ENCODE results near the gene FSTL5.
"Not testable (repeated sequence)": the region's sequence is repeated elsewhere in the genome, so short reads cannot be mapped to it uniquely, and the experiment has no call there.

The FSTL5 gene

DNA sequence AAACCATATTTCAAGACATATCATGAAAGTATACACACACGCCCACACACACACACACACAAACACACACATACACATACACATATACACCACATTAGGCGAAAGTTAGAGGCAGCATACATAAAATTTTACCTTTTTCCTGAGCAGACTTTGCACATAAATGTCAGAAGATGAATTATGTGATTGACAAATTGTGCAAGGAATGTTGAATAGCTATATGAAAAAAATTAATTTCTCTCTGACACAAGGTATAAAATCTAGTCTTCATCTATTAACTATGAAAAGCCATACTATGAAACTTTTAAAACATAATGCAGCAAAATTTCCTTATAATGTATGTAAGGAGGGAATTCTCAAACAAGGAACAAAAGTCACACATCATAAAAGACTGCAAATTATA, 24.4 kb downstream of the FSTL5 start:
- DNase-seq (ENCODE audit: low spot score in 2 of 2): no peak
- in situ Hi-C loops (cut with MboI; ENCODE audit: low sequenced_read_pairs): no loop called here
- no peaks in the 10 kb centered on the region for H3K9me3 ChIP-seq
- no peaks in the 10 kb centered on the region for H3K27me3 ChIP-seq (ENCODE audit: low read depth)
- H3K4me3 ChIP-seq: no peak overlapping the region
- H3K4me1 ChIP-seq: peaks cover 3% of the 10 kb centered on the region; the same call in 1 of the 2 replicates
- H3K36me3 ChIP-seq (replicated peaks): no peaks in the 10 kb centered on the region

- no peak for DNase-seq (ENCODE audit: low spot score in 2 of 2)
- no peak overlapping the region for H3K4me3 ChIP-seq
- no peaks in the 10 kb centered on the region for H3K36me3 ChIP-seq (replicated peaks)
- H3K4me1 ChIP-seq: no peaks in the 10 kb centered on the region
- H3K27me3 ChIP-seq (ENCODE audit: low read depth): no peaks in the 10 kb centered on the region
- H3K9me3 ChIP-seq: no peaks in the 10 kb centered on the region
- in situ Hi-C loops (cut with MboI; ENCODE audit: low sequenced_read_pairs): no loop called here
These were observed 32.5 kb downstream of the FSTL5 start for GRCh38 chr4:162131256-162131655.

- no peaks in the 10 kb centered on the region for H3K27me3 ChIP-seq (ENCODE audit: low read depth)
- DNase-seq (ENCODE audit: low spot score in 2 of 2): no peak
- no peaks in the 10 kb centered on the region for H3K9me3 ChIP-seq
- H3K4me3 ChIP-seq: no peak overlapping the region
- no peaks in the 10 kb centered on the region for H3K36me3 ChIP-seq (replicated peaks)
- no peaks in the 10 kb centered on the region for H3K4me1 ChIP-seq
- in situ Hi-C loops (cut with MboI; ENCODE audit: low sequenced_read_pairs): no loop called here
These were observed 37.1 kb downstream of the FSTL5 start for GRCh38 chr4:162126729-162127128.

DNA sequence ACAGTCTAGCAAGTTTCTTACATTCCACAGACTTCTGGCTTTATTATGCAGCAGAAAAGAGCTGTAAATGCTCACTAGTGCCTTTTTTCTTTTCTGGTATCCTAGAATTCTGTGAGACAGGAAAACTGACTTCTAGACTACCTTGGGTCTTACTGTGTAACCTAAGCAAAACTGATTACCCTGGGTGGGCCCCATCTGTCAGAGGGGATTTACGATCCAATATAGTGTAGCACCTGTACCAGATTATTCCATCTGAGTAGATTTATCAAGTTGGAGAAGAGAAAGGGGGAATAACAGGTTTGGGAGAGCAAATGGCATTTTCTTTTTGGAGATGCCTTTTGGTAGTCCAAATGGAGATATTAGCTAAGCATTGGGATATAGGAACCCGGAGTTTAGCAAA, 46.7 kb downstream of the FSTL5 start:
- in situ Hi-C loops (cut with MboI; ENCODE audit: low sequenced_read_pairs): no loop called here

GRCh38 chr4:162116095-162116779, 47.6 kb downstream of the FSTL5 start:
- no peak for DNase-seq (ENCODE audit: low spot score in 2 of 2)
- Histone ChIP-seq H3K4me3 (no peak overlapping the region), H3K9me3 (no peaks in the 10 kb centered on the region), H3K4me1 (no peaks in the 10 kb centered on the region), H3K36me3 (replicated peaks) (no peaks in the 10 kb centered on the region), H3K27me3 (ENCODE audit: low read depth) (no peaks in the 10 kb centered on the region)
- in situ Hi-C loops (cut with MboI; ENCODE audit: low sequenced_read_pairs): no loop called here

More for the DNA sequence above, 46.7 kb downstream of the FSTL5 start:
- Histone ChIP-seq H3K9me3 (no peaks in the 10 kb centered on the region), H3K27me3 (ENCODE audit: low read depth) (no peaks in the 10 kb centered on the region), H3K4me1 (no peaks in the 10 kb centered on the region), H3K36me3 (replicated peaks) (no peaks in the 10 kb centered on the region), H3K4me3 (no peak overlapping the region)
- DNase-seq (ENCODE audit: low spot score in 2 of 2): no peak

DNA sequence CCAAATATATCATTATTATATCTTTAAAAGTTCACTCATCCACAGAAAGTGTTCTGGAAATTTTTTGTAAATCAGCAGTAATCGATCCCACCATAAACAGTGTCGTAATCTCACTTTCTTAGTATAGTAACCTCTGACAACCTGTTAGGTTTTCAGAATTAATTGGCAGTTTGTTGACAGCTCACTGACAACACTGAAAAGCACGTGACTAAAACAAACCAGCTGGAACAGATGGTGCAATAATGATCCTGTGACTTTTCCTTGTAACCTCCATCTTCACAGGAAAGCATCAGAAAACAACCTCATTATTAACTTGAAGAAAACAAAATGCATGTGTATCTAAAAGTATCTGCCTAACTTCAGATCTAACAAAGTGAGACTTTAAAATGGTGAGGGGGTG, 48.5 kb downstream of the FSTL5 start:
- no peak for DNase-seq (ENCODE audit: low spot score in 2 of 2)
- H3K4me1 ChIP-seq: no peaks in the 10 kb centered on the region
- no peaks in the 10 kb centered on the region for H3K27me3 ChIP-seq (ENCODE audit: low read depth)
- no peak overlapping the region for H3K4me3 ChIP-seq
- in situ Hi-C loops (cut with MboI; ENCODE audit: low sequenced_read_pairs): no loop called here
- no peaks in the 10 kb centered on the region for H3K9me3 ChIP-seq
- no peaks in the 10 kb centered on the region for H3K36me3 ChIP-seq (replicated peaks)

DNA sequence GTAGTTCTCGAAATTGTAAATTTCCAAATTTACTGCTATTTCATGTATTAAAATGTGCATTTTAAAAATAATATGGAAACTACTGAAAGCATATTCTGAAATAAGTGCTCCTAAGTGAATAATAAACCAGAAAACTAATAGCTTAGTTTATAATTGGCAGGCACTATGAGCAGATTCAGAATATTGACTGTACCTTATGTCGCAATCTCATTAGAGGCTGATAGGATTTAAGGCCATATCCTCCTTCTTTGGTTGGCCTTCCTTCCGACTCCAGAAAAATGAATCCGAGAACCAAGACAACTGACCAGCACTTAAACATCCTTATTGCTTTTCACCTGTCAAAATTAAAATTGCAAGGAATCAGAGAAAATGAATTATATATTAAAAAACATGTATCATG, 52.7 kb downstream of the FSTL5 start:
- H3K36me3 ChIP-seq (replicated peaks): no peaks in the 10 kb centered on the region
- no peak for DNase-seq (ENCODE audit: low spot score in 2 of 2)
- H3K9me3 ChIP-seq: no peaks in the 10 kb centered on the region
- no peaks in the 10 kb centered on the region for H3K4me1 ChIP-seq
- H3K27me3 ChIP-seq (ENCODE audit: low read depth): no peaks in the 10 kb centered on the region
- in situ Hi-C loops (cut with MboI; ENCODE audit: low sequenced_read_pairs): no loop called here
- H3K4me3 ChIP-seq: no peak overlapping the region

DNA sequence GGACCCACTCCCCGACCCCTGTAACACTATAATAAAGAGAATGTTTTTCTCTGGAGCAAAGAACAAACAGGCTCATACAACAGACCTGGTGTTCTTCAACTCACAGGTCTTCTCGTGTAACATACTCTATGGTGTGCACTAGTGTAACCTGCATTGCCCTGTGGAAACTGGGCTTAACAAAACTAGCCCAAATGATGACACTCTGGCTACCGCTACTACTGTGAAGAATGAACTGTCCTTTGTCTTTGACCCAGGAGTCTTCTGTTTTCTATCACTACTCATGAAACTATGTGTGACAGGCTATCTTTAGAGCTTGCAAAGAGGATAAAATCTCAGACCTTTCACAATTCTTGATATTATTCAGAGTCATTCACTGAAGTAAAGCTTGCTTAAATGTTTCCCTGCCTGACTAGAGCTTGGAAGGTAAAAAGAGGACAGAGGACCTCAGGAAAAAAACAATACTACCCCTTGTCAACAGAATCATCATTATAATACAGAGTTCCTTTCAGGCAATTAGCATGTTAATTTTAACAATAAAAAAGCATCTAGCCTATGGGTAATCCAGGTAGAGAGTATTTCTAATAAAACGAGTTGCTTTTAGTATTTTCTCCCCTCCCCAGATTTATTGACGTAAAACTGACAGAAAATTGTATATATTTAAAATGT, 59.2 kb downstream of the FSTL5 start:
- in situ Hi-C loops (cut with MboI; ENCODE audit: low sequenced_read_pairs): no loop called here

DNA sequence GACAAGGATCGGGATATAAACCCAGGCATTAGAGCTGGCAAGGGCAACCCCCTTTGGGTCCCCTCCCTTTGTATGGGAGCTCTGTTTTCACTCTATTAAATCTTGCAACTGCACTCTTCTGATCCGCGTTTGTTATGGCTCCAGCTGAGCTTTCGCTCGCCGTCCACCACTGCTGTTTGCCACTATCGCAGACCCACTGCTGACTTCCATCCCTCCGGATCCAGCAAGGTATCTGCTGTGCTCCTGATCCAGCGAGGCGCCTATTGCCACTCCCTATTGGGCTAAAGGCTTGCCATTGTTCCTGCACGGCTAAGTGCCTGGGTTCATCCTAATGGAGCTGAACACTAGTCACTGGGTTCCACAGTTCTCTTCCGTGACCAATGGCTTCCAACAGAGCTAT, 59.9 kb downstream of the FSTL5 start:
- H3K4me3 ChIP-seq; in situ Hi-C loops (cut with MboI; ENCODE audit: low sequenced_read_pairs); DNase-seq (ENCODE audit: low spot score in 2 of 2); H3K4me1 ChIP-seq; H3K9me3 ChIP-seq; H3K36me3 ChIP-seq (replicated peaks); H3K27me3 ChIP-seq (ENCODE audit: low read depth): not testable (repeated sequence)

More for the DNA sequence above, 59.2 kb downstream of the FSTL5 start:
- no peaks in the 10 kb centered on the region for H3K9me3 ChIP-seq
- peak in 1 of 2 experiments; percentile 22 for DNase-seq (ENCODE audit: low spot score in 2 of 2)
- no peak overlapping the region for H3K4me3 ChIP-seq
- H3K4me1 ChIP-seq: peaks cover 6% of the 10 kb centered on the region; the same call in 1 of the 2 replicates
- no peaks in the 10 kb centered on the region for H3K36me3 ChIP-seq (replicated peaks)
- H3K27me3 ChIP-seq (ENCODE audit: low read depth): no peaks in the 10 kb centered on the region

GRCh38 chr4:162102713-162103112, 61.1 kb downstream of the FSTL5 start:
- no peak for DNase-seq (ENCODE audit: low spot score in 2 of 2)
- H3K9me3 ChIP-seq: no peaks in the 10 kb centered on the region
- H3K27me3 ChIP-seq (ENCODE audit: low read depth): no peaks in the 10 kb centered on the region
- in situ Hi-C loops (cut with MboI; ENCODE audit: low sequenced_read_pairs): no loop called here
- H3K4me1 ChIP-seq: peaks cover 6% of the 10 kb centered on the region; the same call in 1 of the 2 replicates
- no peak overlapping the region for H3K4me3 ChIP-seq
- H3K36me3 ChIP-seq (replicated peaks): no peaks in the 10 kb centered on the region

DNA sequence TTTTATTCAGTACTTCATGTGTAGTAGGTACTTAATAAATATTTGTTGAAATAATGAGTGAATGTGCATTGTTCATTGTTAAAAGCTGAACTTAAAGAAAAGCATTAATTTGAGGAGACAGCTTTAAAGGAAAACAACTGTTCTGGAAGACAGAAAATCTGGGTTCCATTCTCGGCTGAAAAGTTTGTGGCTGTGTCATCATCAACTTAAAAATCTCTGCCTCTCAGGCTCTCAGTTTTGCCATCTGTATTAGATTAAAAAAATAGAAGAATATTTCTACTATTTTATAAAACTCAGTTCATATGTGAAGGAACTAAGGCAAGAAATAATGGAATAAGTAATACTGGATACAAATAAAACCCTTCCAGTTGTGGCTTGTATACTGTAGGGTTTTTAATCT, 62.5 kb downstream of the FSTL5 start:
- no peaks in the 10 kb centered on the region for H3K36me3 ChIP-seq (replicated peaks)
- no peak for DNase-seq (ENCODE audit: low spot score in 2 of 2)
- no peaks in the 10 kb centered on the region for H3K9me3 ChIP-seq
- in situ Hi-C loops (cut with MboI; ENCODE audit: low sequenced_read_pairs): no loop called here
- peaks cover 6% of the 10 kb centered on the region; the same call in 1 of the 2 replicates for H3K4me1 ChIP-seq
- H3K27me3 ChIP-seq (ENCODE audit: low read depth): no peaks in the 10 kb centered on the region
- no peak overlapping the region for H3K4me3 ChIP-seq

DNA sequence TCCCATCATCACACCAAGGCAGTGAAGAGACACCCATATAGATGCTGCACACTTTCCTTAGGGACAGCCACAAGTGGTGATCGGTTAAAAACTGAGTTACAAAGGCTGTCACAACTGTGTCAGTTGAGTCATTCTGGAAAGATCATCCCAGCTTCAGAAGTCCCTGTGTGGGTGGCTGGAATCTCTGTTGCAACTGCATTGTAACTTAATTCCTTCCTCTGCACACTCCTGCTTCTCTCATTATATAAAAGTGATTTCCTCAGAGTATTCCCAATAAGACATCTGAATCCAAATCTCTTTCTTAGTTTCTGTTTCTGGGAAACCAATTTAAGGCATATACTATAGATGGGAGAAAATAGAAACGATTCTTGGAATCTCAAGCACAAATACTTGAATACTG, 88.1 kb downstream of the FSTL5 start:
- in situ Hi-C loops (cut with MboI; ENCODE audit: low sequenced_read_pairs): no loop called here
- no peaks in the 10 kb centered on the region for H3K9me3 ChIP-seq
- H3K36me3 ChIP-seq (replicated peaks): no peaks in the 10 kb centered on the region
- no peaks in the 10 kb centered on the region for H3K4me1 ChIP-seq
- H3K27me3 ChIP-seq (ENCODE audit: low read depth): no peaks in the 10 kb centered on the region
- DNase-seq (ENCODE audit: low spot score in 2 of 2): no peak
- H3K4me3 ChIP-seq: no peak overlapping the region

GRCh38 chr4:162061214-162061613, 102.6 kb downstream of the FSTL5 start:
- no peak for DNase-seq (ENCODE audit: low spot score in 2 of 2)
- in situ Hi-C loops (cut with MboI; ENCODE audit: low sequenced_read_pairs): no loop called here
- Histone ChIP-seq H3K9me3 (no peaks in the 10 kb centered on the region), H3K4me3 (no peak overlapping the region), H3K4me1 (no peaks in the 10 kb centered on the region), H3K27me3 (ENCODE audit: low read depth) (no peaks in the 10 kb centered on the region), H3K36me3 (replicated peaks) (no peaks in the 10 kb centered on the region)

DNA sequence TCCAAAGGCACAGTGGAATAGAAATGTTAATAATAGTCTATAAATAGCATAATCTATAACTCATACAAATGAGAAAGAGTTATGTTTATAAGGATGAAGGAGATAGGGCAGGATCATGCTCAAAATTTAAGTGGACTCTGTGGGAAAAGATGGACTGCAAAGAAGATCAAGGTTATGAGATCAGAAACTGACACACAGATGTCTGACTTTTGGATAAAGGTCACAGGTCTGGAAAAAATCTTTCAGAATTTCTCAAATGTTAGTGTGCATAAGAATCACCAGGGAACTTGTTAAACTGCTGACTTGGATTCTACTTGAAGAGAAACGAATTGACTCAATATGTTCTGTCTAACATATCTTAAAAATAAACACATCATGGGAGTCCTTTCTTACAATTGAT, 104.1 kb downstream of the FSTL5 start:
- H3K27me3 ChIP-seq (ENCODE audit: low read depth): no peaks in the 10 kb centered on the region
- DNase-seq (ENCODE audit: low spot score in 2 of 2): no peak
- no peaks in the 10 kb centered on the region for H3K9me3 ChIP-seq
- H3K36me3 ChIP-seq (replicated peaks): no peaks in the 10 kb centered on the region
- no peak overlapping the region for H3K4me3 ChIP-seq
- no peaks in the 10 kb centered on the region for H3K4me1 ChIP-seq
- in situ Hi-C loops (cut with MboI; ENCODE audit: low sequenced_read_pairs): no loop called here
